ENCODE results near the gene KLHL25. TPM values are rescaled to one million over a fixed set of nuclear protein-coding genes. Genes with fewer than 3 reads are reported as not detected.
A peak's percentile ranks its signal among the peaks of the same experiment; 100 is the strongest.

Gene KLHL25
- total RNA-seq, 1 donor from 2014 or later: 4.5 TPM

DNA sequence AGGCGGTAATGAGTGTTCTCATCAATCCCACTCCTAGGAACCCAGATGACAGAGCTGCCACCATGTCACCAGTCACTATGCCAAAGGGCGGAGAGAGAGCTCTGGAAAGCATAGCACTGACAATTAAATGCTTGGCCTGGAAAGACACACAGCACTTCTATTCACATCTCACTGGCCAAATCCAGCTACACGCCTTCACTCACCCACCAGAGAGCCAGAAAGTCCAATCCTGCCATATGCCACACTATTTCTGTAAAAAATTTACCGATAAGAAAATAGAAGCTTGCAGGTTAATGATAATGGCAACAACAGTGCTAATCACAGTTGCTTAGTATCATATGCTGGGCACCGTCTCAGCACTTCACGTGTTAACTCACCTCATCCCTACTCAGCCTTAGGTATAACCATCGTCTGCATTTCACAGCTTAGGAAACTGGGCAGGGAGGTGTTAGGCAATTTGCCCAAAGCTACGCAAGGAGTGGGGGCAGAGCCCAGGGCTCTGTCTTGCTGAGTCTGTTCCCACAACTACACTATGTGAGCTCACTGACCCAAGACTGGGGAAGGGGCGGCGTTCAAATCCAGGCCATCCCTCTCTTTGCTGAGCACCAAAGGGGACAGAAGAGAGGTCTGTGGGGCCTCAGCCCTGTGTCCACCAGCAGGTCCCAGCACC is 16.5 kb downstream of the KLHL25 start:
- DNase-seq (ENCODE audit: low read depth): no peak

DNA sequence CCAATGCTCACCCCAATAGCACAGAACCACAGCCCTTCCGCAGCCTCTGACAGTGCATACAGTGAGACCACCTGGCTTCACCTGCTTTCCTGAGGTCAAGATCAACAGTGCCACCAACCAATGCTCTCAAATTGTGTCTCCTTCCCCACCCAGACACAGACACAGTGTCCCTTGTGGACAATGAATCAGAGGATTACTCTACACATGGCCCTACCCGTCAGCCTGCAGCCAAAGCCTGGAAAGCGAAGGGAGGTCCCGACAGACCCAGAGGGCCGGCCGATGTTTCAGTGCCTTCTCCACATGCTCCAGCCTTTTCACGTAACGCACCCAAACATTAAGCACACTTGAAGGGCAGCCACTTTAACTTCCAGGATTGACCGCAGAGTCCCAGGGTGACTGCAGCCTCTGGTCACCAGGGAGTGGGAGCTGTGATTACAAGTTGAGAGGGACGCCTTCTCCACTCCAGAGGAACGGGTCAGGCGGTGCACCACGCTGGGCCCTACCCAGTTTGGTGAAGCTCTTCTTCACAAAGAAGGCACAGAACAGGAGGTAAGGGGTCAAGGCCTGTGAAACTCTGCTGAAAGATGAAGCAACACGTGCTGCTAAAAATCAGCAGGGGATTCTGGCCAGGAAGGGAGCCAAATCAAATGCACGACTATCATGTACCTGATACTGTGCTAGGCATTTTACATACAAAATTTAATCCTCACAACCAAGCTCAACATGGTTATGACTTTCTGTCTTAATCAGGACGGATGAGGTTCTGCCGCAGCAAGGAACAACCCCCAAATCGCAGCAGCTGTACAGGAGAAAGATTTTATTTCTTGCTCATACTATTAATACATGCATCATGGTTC is 17.2 kb downstream of the KLHL25 start:
- no peak for DNase-seq (ENCODE audit: low read depth)

DNA sequence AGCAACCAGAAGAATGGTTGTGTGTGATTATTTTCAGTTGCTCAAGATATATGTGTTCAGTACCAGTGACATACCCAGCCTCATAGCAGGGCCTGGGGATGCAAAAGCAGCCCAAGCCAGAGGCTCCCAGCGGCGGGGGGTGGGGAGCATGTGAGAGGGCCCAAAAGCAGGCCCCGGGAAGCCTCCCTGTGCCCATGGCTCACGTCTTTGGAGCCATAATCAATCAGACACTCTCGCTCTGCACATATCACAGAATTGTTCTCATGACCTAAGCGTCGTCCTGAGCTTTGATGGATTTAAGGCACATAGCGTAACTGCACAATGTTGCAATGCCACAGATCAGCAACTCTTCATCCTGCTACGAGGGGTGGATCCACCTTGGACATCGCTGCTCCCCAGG is 20.8 kb downstream of the KLHL25 start:
- no peak for DNase-seq (ENCODE audit: low read depth)

DNA sequence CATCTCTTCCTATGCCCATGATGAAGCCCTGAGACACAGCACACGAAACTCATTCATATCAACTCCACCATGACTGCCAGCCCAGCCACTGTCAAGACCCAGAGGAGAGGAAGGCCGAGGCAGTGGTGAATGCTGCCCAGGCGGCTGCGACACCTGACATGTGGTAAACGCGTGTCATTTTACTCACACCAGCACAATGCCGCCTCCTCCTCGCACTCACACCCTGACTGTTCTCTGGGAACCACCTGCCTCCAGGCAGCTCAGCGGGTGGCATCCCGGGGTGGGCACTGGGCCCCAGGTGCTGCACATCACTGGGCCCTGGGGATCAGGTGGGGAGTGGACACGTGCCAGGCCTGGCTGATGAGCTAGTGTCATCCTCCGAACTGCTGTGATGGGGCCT is 21.5 kb downstream of the KLHL25 start:
- no peak for DNase-seq (ENCODE audit: low read depth)

DNA sequence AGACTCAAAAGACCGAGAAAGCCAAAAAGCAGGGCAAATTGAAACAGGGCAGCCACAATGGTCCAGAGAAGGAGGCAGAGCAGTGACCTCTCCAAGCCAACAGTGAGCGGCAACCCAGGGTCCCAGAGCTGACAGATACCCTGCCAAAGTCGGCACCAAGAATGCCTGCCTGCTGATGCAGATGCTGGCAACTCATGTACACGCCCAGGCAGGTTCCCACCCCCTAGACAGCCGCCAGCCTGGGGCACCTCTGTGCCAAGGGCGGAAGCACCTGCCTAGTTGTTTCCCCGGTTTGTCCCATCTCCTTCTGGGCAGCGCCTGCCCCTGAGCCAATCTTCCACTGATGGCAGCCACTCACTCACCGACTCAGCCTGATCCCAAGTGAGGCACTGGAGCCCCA is 22.1 kb downstream of the KLHL25 start:
- no peak for DNase-seq (ENCODE audit: low read depth)

DNA sequence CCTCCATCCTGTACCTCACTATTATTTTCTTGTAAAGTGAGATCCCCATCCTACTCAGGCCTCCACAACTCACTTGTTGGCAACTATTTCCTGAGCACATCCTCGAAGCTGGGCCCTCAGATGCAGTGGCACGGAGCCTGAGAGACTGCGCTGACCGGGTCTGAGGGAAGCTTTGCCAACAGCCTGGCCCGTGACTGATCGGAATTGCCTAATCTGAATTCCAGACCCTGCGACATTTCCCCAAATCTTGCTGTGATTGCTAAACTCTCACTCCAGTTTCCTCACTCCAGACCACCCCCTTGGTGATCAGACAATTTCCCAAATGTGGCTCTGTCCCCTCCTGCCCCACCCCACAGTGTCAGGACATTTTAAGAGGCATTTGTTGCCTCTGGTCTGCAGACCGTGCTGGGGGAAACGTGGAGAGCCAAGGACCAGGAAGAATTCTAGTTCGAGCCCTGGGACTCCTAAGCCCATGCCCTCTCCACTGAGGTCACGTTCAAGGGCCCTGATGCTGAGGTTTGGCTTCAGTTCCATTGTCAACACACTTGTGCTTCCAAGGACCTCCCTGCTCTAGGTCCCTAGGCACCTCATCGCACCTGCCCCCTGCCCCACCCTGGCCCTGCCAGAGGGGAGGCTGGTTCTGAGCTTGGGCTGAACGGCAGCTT is 22.8 kb downstream of the KLHL25 start:
- no peak for DNase-seq (ENCODE audit: low read depth)

DNA sequence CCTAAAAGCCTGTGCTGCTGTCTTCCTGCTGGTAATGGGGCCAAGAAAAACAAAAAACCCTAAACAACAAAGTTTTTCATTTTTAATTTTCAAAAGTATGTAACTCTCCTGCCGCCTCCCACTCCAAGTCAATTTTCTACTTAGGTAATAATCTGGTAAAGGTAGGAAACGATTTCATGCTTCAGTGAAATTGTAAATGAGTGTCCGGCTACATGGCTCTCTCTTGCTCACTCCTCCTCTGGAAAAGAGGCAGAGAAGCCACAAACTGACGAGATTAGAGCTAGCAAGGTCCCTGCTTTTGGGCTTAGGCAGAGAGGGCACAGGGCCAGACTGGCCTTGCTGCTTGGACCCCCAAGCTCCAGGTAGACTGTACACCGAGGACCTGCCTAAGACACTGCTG is 23.5 kb downstream of the KLHL25 start:
- no peak for DNase-seq (ENCODE audit: low read depth)

DNA sequence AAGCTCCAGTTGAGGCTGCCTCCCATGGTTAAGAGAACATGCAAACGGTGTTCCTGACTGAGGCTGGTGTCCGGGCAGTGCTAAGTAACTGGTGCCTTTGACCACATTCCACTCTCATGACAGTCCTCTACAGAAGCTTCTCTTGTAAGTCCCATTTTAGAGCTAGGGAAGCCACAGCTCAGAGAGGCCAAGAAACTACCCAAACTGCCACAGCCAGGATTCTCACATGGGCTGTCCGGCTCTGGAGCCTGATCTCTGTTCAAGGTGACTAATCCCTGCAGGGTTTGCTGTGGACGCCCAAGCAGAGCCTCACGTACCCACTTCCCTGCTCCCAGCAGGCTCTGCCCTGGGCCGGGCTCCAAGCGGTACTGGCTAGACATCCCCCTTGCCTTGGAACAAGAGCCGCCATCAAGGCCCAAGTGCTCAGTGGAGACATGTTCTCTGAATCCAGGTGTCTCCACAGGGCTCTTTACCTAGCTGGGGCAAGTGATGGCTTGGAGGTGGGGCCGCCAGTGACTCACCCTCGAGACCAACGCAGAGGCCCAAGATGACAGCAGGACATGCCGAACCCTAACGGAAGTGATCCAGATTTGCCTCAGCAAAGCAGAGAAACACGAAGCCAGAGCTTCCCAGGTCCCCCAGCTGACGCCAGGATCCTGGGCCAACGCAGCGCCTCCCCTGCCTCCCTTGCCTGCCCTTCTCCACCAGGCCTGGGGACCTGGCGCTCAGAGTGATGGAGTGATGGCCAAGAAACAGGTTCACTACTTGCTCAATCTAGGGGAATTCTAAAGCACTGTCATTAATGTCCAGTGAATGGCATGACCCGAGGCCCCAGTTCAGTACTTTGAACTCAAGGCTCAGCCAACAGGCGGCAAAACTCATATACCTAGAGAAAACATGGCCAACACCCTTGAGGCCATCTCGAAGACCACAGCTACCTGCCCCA is 24.4 kb downstream of the KLHL25 start:
- peak; percentile 38 for DNase-seq (ENCODE audit: low read depth)

DNA sequence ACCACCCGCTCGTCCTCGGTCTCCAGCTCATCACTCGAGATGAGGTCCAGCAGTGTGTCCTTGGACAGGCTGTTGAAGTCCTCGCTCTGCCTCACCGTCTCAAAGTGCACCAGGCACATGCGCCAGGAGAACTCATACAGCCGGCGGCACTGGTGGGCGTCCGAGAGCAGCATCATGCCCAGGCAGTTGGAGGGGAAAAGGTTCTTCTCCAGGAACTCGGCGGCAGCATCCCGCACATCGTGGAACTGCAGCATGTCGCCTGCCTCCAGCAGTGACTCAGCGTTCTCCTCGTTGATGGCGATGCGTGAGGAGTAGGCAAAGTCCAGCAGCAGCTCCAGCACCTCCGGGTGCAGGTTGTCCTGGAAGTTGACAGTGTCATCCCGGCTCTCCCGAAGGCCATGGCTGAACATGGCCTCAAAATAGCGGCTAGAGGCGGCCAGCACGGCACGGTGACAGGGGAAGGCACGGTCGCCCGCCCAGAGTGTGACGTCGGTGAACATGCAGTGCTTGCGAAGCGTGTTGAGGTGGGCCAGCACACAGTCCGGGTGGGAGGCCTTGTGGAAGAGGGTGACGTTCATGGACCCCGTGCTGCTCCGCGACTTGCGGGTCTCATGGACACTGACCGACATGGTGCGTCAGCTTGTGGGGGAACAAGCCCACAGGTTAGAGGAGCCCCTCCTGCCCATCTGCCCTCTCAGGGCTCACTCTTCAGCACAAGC is 25.4 kb downstream of the KLHL25 start:
- DNase-seq (ENCODE audit: low read depth): no peak

DNA sequence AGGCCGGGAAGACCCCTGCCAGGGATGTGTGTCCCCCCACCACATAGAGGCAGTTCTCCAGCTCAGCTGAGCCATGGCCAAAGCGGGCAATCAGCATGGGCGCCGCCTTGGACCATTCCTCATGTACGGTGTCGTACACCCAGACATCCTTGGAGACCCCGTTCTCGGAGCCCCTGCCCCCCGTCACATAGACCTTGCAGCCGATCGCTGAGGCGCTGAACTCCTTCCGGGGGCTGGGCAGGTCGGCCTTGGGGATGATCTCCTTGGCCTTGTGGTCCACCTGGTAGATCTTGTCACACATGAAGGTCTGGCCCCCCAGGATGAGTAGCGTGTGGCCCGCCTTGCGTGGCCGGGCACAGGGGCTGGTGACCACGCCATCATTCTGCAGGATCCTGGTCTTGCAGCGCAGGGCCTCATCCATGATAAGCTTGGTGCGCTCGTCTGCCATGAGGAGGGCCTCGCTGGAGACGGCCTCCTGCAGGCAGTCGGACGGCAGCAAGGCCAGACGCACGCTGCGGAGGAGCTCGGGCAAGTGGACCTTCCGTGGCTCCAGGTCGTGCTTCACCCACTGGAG is 26.0 kb downstream of the KLHL25 start:
- no peak for DNase-seq (ENCODE audit: low read depth)

DNA sequence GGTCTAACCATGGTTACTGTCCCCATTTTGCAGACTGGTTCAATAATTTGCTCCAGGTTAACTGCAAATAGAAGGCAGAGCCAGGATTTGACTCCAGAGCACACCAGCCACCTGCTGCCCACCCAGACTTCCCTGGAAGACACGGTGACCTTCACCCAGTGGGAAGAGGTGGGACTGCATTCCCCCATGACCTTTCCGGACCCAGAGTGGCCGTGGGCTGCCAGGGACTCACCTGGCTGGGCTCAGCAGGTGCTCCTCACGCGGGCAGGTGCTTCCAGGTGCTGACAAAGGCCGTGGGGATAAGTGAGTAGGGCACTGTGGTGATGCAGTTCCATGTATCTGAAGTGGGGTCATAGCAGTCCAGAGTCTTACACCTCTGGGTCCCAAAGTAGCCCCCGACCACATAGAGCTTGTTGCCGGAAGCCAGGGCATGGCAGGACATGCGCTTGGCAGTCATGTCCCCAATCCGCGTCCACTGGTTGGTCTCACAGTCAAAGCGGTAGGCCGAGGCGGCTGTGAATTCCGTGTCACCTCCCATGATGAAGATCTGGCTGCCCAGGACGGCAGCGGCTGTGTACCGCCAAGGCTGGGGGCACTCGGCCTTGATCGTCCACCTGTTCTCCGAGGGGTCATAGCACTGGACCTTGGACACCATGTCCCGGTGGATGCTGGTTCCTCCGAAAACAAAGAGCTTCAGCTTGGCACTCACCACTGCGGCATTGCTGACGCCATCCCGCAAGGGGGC is 26.8 kb downstream of the KLHL25 start:
- no peak for DNase-seq (ENCODE audit: low read depth)

DNA sequence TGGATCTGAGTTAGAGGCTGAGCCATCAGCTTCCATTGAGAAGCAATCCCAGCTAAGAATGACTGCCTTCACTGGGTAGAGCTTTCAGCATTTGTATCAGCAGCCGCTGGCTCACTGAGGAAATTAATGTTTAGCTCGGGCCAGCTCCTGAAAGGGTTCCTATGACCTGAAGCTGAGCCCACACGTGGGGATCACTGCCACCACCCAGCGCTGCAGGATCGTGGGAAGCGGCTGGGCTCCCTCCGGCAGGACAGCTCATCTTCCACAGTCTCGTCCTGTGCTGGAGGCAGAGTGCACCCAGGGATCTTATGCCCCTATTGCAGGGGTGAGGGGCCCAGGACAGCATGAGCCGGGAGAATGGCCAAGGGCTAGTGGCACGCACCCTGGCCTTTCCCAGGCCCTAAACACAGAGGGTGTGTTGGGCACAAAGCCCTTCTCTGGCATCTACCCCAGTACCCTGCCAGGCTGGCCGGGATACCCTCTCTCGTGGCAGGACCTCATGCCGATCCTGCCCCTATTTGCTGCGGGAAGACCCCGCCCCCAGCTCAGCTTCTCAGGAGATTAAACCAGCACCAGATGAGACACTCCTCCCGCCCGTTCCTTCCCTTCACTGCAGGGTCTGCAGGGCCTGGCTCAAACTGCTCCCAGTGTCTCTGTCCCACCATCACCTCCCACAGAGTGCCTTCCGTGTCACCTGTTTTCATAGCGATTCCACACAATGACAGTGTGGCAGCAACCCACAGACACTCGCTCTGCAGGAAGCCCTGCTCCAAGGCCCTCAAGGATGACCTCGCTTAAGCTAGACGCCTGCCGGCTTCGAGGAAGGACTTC is 28.5 kb downstream of the KLHL25 start:
- no peak for DNase-seq (ENCODE audit: low read depth)

DNA sequence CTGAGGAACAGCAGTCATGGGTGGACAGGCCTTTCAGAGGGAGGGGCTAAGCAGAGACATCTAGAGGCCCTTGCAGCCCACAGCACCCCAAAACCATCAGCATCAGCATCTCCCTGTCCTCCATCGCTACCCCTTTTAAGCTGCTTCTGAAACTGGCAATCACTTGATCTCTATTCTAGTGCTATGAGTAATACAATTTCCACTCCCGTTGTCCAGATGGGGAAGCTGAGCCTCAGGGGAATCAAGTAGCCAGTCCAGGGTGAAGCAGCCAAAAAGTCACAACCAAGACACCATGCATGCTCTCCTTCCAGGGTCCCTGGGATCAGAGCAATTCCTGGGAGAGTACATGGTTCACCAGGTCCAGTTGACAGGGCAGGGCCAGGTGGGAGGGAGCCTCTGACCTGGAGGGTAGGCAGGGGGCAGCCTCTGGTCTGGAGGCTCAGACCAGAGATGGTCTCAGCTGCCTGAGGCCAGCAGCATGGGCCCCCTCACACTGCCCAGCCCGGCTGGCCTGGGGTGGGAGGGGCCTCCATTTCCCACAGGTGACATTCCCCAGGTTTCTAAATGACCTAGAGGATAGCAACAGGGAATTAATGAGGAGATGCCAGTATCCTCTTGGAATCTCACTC is 30.0 kb downstream of the KLHL25 start:
- DNase-seq (ENCODE audit: low read depth): peak; percentile 64

DNA sequence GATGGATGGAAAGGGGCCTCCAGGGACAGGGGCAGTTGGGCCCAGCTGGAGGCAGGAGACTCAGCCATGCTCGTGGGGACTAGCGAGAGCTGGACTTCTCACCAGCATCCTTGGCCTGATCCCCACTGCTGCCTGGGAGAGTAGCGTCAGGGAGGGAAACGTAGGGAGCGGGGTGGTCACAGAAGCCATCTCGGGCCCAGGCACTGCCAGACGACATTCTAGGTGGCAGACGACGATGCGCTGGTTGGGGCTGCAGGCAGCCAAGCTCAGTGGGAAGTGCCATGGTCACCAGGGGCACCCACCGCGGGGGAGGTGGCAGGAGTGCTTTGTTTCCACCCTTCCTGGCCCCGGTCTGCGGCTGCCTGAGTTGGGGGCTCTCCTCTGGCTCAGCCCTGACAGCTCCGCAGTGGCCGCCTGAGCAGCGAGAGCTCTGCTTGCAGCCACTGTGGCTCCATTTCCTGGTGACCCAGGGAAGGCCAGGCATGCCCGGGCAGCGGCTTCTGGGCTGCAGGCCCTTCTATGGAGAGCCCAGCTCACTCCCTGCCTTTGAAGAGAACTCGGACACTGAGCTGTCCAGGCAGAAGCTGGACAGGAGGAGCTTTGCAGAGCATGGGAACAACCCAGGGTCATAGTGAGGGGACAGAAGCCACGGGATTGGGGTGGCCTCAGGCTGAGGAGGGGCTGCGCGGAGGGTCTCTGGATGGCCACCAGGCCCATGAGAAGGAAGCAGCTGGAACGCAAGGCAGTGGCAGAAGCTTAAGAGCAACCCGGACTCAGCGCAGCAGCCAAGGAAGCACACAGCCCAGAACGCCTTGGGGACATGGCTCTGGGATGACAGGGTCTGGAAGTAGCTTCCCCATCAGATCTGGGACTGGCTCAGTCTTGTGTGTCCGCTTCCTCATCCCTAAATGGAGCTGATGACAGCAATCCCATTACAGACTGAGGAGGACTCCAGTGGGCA is 30.8 kb downstream of the KLHL25 start:
- no peak for DNase-seq (ENCODE audit: low read depth)

DNA sequence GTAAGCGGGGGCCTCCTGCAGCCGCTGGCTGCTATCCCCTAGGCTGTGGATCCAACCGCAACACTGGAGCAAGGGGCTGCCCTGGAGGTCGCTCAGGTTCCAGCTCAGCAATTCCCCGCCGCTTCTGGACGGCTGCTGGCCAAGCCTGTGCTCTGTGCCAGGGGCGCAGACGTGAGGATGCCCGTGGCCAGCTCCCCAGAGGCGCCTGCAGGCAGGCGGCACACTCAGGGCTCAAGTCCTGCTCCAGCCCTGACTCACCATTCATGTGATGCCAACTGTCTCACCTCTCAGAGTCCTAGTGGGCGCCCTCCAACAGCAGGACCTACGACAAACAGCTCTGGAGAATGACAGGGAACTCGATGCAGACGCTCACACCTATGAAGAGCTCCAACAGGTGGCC is 31.6 kb downstream of the KLHL25 start:
- no peak for DNase-seq (ENCODE audit: low read depth)

DNA sequence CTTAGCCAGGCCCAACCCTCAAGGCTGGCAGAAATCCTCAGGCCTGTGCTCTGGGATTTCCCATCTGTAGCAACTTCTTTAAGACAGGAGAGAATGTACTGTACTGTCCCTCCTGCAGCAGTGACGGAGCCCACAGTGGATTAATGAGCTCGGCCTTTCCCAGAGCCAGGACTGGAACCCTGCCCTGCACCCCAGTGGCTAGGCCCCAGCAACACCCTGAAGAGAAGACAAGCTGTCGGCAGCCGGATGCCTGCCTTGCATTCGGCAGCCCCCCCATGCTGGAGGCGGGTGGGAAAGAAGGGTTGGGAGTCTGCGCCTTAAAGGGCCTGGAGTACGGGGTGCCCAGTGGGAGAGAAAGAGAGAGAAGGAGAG is 32.0 kb downstream of the KLHL25 start:
- no peak for DNase-seq (ENCODE audit: low read depth)

Data from myocyte (in vitro differentiated cells).